Endothelial cell (in vitro differentiated cells): ENCODE measurements around the gene SIGLEC10. TPM values are rescaled to one million over a fixed set of nuclear protein-coding genes. Genes with fewer than 3 reads are reported as not detected.
"Not testable (repeated sequence)": the region's sequence is repeated elsewhere in the genome, so short reads cannot be mapped to it uniquely, and the experiment has no call there.

Source experiments
- DNase-seq: peaks from one replicate; pipeline ENCODE4 v3.0.0; 2021; ENCODE audit warnings: low spot score
- H3K27ac Mint-ChIP-seq: one replicate; pipeline ENCODE4 v1.8.0; 2021; ENCODE audit warnings: mixed read lengths, inconsistent platforms; ENCODE audit not compliant: unreplicated experiment
- H3K27me3 Mint-ChIP-seq: one replicate; pipeline ENCODE4 v1.8.0; 2021; ENCODE audit warnings: mild to moderate bottlenecking, moderate library complexity, mixed read lengths, inconsistent platforms; ENCODE audit not compliant: unreplicated experiment
- H3K36me3 Mint-ChIP-seq: one replicate; pipeline ENCODE4 v1.8.0; 2021; ENCODE audit warnings: mild to moderate bottlenecking, low read depth, mixed read lengths, inconsistent platforms; ENCODE audit not compliant: unreplicated experiment
- H3K4me1 Mint-ChIP-seq: one replicate; pipeline ENCODE4 v1.8.0; 2021; ENCODE audit warnings: mild to moderate bottlenecking, mixed read lengths, inconsistent platforms; ENCODE audit not compliant: unreplicated experiment
- H3K4me3 Mint-ChIP-seq: one replicate; pipeline ENCODE4 v1.8.0; 2021; ENCODE audit warnings: mild to moderate bottlenecking, mixed read lengths, inconsistent platforms; ENCODE audit not compliant: unreplicated experiment
- H3K9me3 Mint-ChIP-seq: one replicate; pipeline ENCODE4 v1.8.0; 2021; ENCODE audit warnings: mixed read lengths, inconsistent platforms; ENCODE audit not compliant: unreplicated experiment
- CTCF ChIP-seq: fragments of 200-600 bp; sonication (generic); IDR thresholded peaks from one replicate; pipeline ENCODE4 v1.5.0; 2021; ENCODE audit warnings: antibody characterized with exemption; ENCODE audit not compliant: unreplicated experiment
- total RNA-seq: library from RNA; stranded (reverse); fragmentation: NEBNext Ultra II Directional; extraction: Animal tissue kit (Norgen Biotek cat#: 25700); gene quantifications from one replicate; pipeline ENCODE4 v1.2.1, GENCODE V29; 2021; ENCODE audit not compliant: unreplicated experiment

SIGLEC10 gene
- total RNA-seq, 1 donor from 2014 or later = not detected

GRCh38 chr19:51402117-51402516 lies 15.3 kb downstream of the SIGLEC10 start:
- H3K27me3 Mint-ChIP-seq = peaks cover 3% of the 10 kb centered on the region
- no peak overlapping the region for H3K4me3 Mint-ChIP-seq
- no peak for DNase-seq
- H3K4me1 Mint-ChIP-seq = no peaks in the 10 kb centered on the region
- TF ChIP-seq CTCF = no peak
- H3K9me3 Mint-ChIP-seq = peaks cover 19% of the 10 kb centered on the region
- peaks cover 18% of the 10 kb centered on the region for H3K36me3 Mint-ChIP-seq
- no peak overlapping the region for H3K27ac Mint-ChIP-seq

GRCh38 chr19:51399936-51400335 lies 17.5 kb downstream of the SIGLEC10 start:
- peaks cover 18% of the 10 kb centered on the region for H3K36me3 Mint-ChIP-seq
- not testable (repeated sequence) for H3K4me3 Mint-ChIP-seq, H3K4me1 Mint-ChIP-seq, DNase-seq, H3K27me3 Mint-ChIP-seq, H3K27ac Mint-ChIP-seq
- H3K9me3 Mint-ChIP-seq = peaks cover 19% of the 10 kb centered on the region

GRCh38 chr19:51399231-51399630 lies 18.2 kb downstream of the SIGLEC10 start:
- no peak for DNase-seq
- Mint-ChIP-seq H3K4me3 (no peak overlapping the region), H3K27ac (no peak overlapping the region), H3K27me3 (peaks cover 3% of the 10 kb centered on the region), H3K9me3 (peaks cover 19% of the 10 kb centered on the region), H3K4me1 (no peaks in the 10 kb centered on the region), H3K36me3 (peaks cover 18% of the 10 kb centered on the region)
- no peak for TF ChIP-seq CTCF

GRCh38 chr19:51398096-51398704 lies 19.2 kb downstream of the SIGLEC10 start:
- no peak for TF ChIP-seq CTCF
- H3K36me3 Mint-ChIP-seq = peaks cover 12% of the 10 kb centered on the region
- H3K27me3 Mint-ChIP-seq = peaks cover 1% of the 10 kb centered on the region
- no peak overlapping the region for H3K27ac Mint-ChIP-seq
- no peaks in the 10 kb centered on the region for H3K4me1 Mint-ChIP-seq
- H3K4me3 Mint-ChIP-seq = no peak overlapping the region
- DNase-seq = no peak
- peaks cover 12% of the 10 kb centered on the region for H3K9me3 Mint-ChIP-seq

- not testable (repeated sequence) for H3K4me3 Mint-ChIP-seq
Measured at GRCh38 chr19:51397453-51397852, 20.0 kb downstream of the SIGLEC10 start.

GRCh38 chr19:51396175-51396574 lies 21.3 kb downstream of the SIGLEC10 start:
- no peak for TF ChIP-seq CTCF
- Mint-ChIP-seq H3K4me1 (no peaks in the 10 kb centered on the region), H3K9me3 (no peaks in the 10 kb centered on the region), H3K36me3 (no peaks in the 10 kb centered on the region), H3K4me3 (no peak overlapping the region), H3K27me3 (peaks cover 1% of the 10 kb centered on the region), H3K27ac (no peak overlapping the region)
- DNase-seq = no peak

More at GRCh38 chr19:51397453-51397852, 20.0 kb downstream of the SIGLEC10 start:
- not testable (repeated sequence) for H3K36me3 Mint-ChIP-seq, DNase-seq, H3K27ac Mint-ChIP-seq, H3K27me3 Mint-ChIP-seq, H3K9me3 Mint-ChIP-seq, H3K4me1 Mint-ChIP-seq
